ENCODE measurements around the gene PMFBP1.

The PMFBP1 gene

DNA sequence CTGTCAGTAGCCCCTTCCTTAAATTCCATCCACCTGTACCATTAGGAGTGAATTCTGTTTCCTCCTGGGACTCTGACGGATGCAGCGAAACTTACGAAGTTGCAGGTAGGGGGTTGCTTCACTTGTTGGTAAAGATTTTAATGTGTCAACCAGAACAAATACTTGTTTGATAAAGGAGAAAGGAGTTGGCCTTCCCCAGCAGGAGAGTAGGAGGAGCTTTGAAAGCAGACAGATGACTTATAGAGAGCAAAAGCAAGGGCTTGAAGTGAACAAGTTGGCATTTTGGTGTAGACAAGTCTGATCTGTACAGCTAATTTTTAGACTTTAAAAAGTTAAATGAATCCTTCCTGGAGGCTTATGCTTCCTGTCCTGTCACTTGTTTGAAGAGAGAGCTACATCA lies 38.1 kb upstream of the PMFBP1 start:
- H3K9ac ChIP-seq: no peak overlapping the region
- peaks cover 14 to 76% (median 49%) of the 10 kb centered on the region in 10 experiments for H3K4me1 ChIP-seq
- H3K4me2 ChIP-seq: peak overlapping the region in 10 of 11 experiments; percentile 45 to 79 (median 61); a peak in 17 of 22 replicates
- H3K4me3 ChIP-seq: no peak overlapping the region
- peaks cover 0 to 9% (median 0%) of the 10 kb centered on the region in 11 experiments; a peak in 1 of 22 replicates for H3K36me3 ChIP-seq
- peak overlapping the region in 8 of 11 experiments; percentile 1 to 60 (median 22); a peak in 6 of 22 replicates for H3K27ac ChIP-seq
- no peaks in the 10 kb centered on the region for H3K27me3 ChIP-seq
- no peak for TF ChIP-seq Cebpa-rat (IDR thresholded peaks at IDR 0.05)
- H3K9me3 ChIP-seq (replicated peaks in 1 of 11): peaks cover 10 to 41% (median 15%) of the 10 kb centered on the region in 11 experiments; a peak in 21 of 22 replicates
- H4K20me1 ChIP-seq: no peaks in the 10 kb centered on the region

DNA sequence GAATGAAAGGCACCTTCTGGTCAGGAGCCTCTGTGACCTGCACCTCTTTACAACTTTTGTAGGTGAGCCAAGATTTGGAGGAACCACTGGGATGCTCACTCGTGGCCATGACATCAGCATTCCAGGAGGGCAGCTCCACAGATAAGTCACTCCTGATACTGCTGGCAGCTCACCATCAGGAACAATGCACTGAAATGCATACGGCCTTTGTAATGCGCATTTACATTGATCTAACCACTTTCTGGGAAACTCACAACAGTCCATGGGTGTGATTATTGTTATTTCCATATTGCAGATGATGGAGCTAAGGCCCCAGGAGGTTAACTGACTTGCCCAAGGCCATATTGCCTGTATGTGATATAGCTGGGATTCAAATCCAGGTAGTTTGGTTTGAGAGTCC lies 34.3 kb upstream of the PMFBP1 start:
- H3K27ac ChIP-seq: peak overlapping the region in 10 of 11 experiments; percentile 17 to 99 (median 98); a peak in 13 of 22 replicates
- H3K9me3 ChIP-seq (replicated peaks in 1 of 11): peaks cover 0 to 37% (median 13%) of the 10 kb centered on the region in 11 experiments; a peak in 15 of 22 replicates
- no peaks in the 10 kb centered on the region for H3K27me3 ChIP-seq
- peaks cover 0 to 12% (median 0%) of the 10 kb centered on the region in 11 experiments; a peak in 1 of 22 replicates for H3K36me3 ChIP-seq
- peak overlapping the region in 7 of 11 experiments; percentile 8 to 98 (median 90); a peak in 10 of 22 replicates for H3K4me2 ChIP-seq
- no peak overlapping the region; a peak in 1 of 22 replicates for H3K9ac ChIP-seq
- peaks cover 38 to 87% (median 73%) of the 10 kb centered on the region in 10 experiments for H3K4me1 ChIP-seq
- no peak overlapping the region for H3K4me3 ChIP-seq
- no peak for TF ChIP-seq Cebpa-rat (IDR thresholded peaks at IDR 0.05)
- no peaks in the 10 kb centered on the region for H4K20me1 ChIP-seq

- Histone ChIP-seq H3K4me2 (peak overlapping the region; percentile 80 to 98 (median 92)), H3K4me3 (peak overlapping the region in 9 of 10 experiments; percentile 20 to 54 (median 46); a peak in 15 of 20 replicates), H3K27ac (peak overlapping the region; percentile 93 to 99 (median 98)), H3K9me3 (replicated peaks in 1 of 11) (peaks cover 0 to 38% (median 13%) of the 10 kb centered on the region in 11 experiments; a peak in 15 of 22 replicates), H3K9ac (peak overlapping the region; percentile 74 to 95 (median 84)), H3K27me3 (no peaks in the 10 kb centered on the region), H4K20me1 (no peaks in the 10 kb centered on the region), H3K36me3 (peaks cover 0 to 9% (median 0%) of the 10 kb centered on the region in 11 experiments; a peak in 1 of 22 replicates), H3K4me1 (peaks cover 29 to 93% (median 78%) of the 10 kb centered on the region in 10 experiments)
- TF ChIP-seq Cebpa-rat (IDR thresholded peaks at IDR 0.05): peak in 6 of 11 experiments; percentile 24 to 78 (median 35); a peak in 8 of 22 replicates
These were observed 31.4 kb upstream of the PMFBP1 start for GRCh38 chr16:72203401-72203800.

- Histone ChIP-seq H3K27me3 (no peaks in the 10 kb centered on the region), H3K9ac (peak overlapping the region in 10 of 11 experiments; percentile 6 to 93 (median 84); a peak in 19 of 22 replicates), H3K4me3 (no peak overlapping the region), H3K4me2 (peak overlapping the region; percentile 74 to 98 (median 91)), H3K4me1 (peaks cover 37 to 95% (median 84%) of the 10 kb centered on the region in 10 experiments), H4K20me1 (no peaks in the 10 kb centered on the region), H3K27ac (peak overlapping the region; percentile 93 to 99 (median 98)), H3K36me3 (peaks cover 0 to 9% (median 0%) of the 10 kb centered on the region in 11 experiments; a peak in 1 of 22 replicates), H3K9me3 (replicated peaks in 1 of 11) (peaks cover 0 to 34% (median 13%) of the 10 kb centered on the region in 11 experiments; a peak in 15 of 22 replicates)
- no peak for TF ChIP-seq Cebpa-rat (IDR thresholded peaks at IDR 0.05)
These were observed 30.1 kb upstream of the PMFBP1 start for GRCh38 chr16:72202014-72202413.

DNA sequence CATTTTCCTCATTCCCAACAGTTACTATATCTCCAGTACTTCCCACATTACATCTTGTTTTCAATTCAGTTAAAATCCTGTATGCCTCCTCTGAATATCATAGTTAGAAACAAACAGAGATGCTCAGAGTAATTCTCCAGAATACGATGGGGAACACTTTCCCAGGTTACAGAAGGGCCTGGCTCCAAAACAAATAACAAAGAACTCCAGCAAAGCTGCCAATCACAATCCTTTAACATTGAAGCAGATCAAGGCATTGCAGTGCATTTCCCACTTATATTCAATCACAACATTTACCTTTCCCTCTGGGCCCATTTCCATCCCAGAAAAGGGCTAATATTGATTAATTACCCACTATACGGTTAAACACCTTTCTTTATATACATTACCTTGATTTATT lies 29.4 kb upstream of the PMFBP1 start:
- Histone ChIP-seq H3K4me2 (peak overlapping the region in 9 of 11 experiments; percentile 74 to 98 (median 92); a peak in 17 of 22 replicates), H3K36me3 (peaks cover 0 to 9% (median 0%) of the 10 kb centered on the region in 11 experiments; a peak in 1 of 22 replicates), H3K27me3 (no peaks in the 10 kb centered on the region), H3K4me3 (no peak overlapping the region; a peak in 1 of 20 replicates), H3K9ac (peak overlapping the region in 3 of 11 experiments; percentile 76 to 93 (median 86); a peak in 3 of 22 replicates), H3K27ac (peak overlapping the region; percentile 93 to 99 (median 98)), H4K20me1 (no peaks in the 10 kb centered on the region), H3K4me1 (peaks cover 37 to 95% (median 83%) of the 10 kb centered on the region in 10 experiments), H3K9me3 (replicated peaks in 1 of 11) (peaks cover 0 to 29% (median 13%) of the 10 kb centered on the region in 11 experiments; a peak in 15 of 22 replicates)
- TF ChIP-seq Cebpa-rat (IDR thresholded peaks at IDR 0.05): no peak

GRCh38 chr16:72199761-72200337 lies 27.9 kb upstream of the PMFBP1 start:
- Histone ChIP-seq H3K27ac (peak overlapping the region in 10 of 11 experiments; percentile 11 to 99 (median 98); a peak in 17 of 22 replicates), H3K36me3 (0 out of 22 replicates have a peak, but pooled peaks cover 0 to under 1% (median 0%) of the 10 kb centered on the region in 11 experiments), H3K4me2 (peak overlapping the region in 7 of 11 experiments; percentile 16 to 98 (median 87); a peak in 13 of 22 replicates), H3K27me3 (no peaks in the 10 kb centered on the region), H4K20me1 (no peaks in the 10 kb centered on the region), H3K4me1 (peaks cover 44 to 95% (median 79%) of the 10 kb centered on the region in 10 experiments), H3K9me3 (replicated peaks in 1 of 11) (peaks cover 0 to 18% (median 6%) of the 10 kb centered on the region in 11 experiments; a peak in 13 of 22 replicates), H3K4me3 (no peak overlapping the region), H3K9ac (peak overlapping the region in 3 of 11 experiments; percentile 43 to 46 (median 46); a peak in 3 of 22 replicates)
- no peak for TF ChIP-seq Cebpa-rat (IDR thresholded peaks at IDR 0.05)

- 0 out of 22 replicates have a peak overlapping the region, but pooled peaks of 4 of the 11 experiments have one; percentile 5 to 99 (median 28) for H3K27ac ChIP-seq
- H3K9ac ChIP-seq: no peak overlapping the region
- H4K20me1 ChIP-seq: no peaks in the 10 kb centered on the region
- peaks cover 0 to 13% (median 6%) of the 10 kb centered on the region in 11 experiments; a peak in 11 of 22 replicates for H3K9me3 ChIP-seq (replicated peaks in 1 of 11)
- H3K4me2 ChIP-seq: peak overlapping the region in 4 of 11 experiments; percentile 74 to 98 (median 84); a peak in 6 of 22 replicates
- H3K27me3 ChIP-seq: no peaks in the 10 kb centered on the region
- no peak for TF ChIP-seq Cebpa-rat (IDR thresholded peaks at IDR 0.05)
- peaks cover 35 to 94% (median 76%) of the 10 kb centered on the region in 10 experiments for H3K4me1 ChIP-seq
- H3K36me3 ChIP-seq: no peaks in the 10 kb centered on the region
- H3K4me3 ChIP-seq: no peak overlapping the region
These were observed 26.8 kb upstream of the PMFBP1 start for GRCh38 chr16:72198771-72199201.

DNA sequence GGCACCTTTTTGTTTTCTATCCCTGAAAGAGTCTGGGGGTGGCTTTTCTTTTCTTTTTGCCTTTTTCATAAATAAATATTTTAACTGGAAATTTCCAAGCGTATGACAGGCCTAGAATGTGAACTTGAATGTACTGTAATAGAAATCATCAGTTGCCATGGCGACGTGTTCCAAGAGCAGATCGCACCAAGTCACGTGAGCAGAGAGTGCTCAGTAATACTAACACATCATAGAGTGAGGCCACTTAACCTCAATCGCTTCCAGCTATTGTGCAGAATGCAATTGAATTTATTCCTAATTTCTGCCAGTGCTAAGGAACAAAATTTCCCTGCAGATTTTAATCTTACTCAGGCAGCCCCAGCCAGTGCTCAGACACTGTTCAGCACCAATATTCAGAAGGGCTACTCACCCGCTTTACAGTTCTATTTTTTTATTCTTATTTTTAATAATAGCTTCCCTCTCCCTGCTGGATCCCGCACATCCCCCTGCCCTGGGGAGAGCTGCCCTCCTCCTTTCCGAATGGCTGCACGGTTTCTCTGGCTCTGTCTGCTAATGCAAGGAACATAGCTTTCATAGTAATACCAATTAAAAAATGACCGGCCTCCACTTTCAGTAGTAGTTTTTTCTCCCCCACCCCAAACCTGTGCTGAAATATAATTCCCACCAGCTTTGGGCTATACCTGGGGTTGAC lies 26.2 kb upstream of the PMFBP1 start:
- Histone ChIP-seq H3K9ac (no peak overlapping the region), H3K27me3 (no peaks in the 10 kb centered on the region), H4K20me1 (no peaks in the 10 kb centered on the region), H3K27ac (peak overlapping the region in 3 of 11 experiments; percentile 1 to 15 (median 8); a peak in 3 of 22 replicates), H3K4me1 (peaks cover 29 to 96% (median 72%) of the 10 kb centered on the region in 10 experiments), H3K4me2 (peak overlapping the region in 9 of 11 experiments; percentile 9 to 85 (median 26); a peak in 14 of 22 replicates), H3K4me3 (no peak overlapping the region), H3K9me3 (replicated peaks in 1 of 11) (peaks cover 0 to 13% (median 6%) of the 10 kb centered on the region in 11 experiments; a peak in 11 of 22 replicates), H3K36me3 (no peaks in the 10 kb centered on the region)
- no peak for TF ChIP-seq Cebpa-rat (IDR thresholded peaks at IDR 0.05)
